ENCODE measurements around the gene RMI2.

Gene RMI2

DNA sequence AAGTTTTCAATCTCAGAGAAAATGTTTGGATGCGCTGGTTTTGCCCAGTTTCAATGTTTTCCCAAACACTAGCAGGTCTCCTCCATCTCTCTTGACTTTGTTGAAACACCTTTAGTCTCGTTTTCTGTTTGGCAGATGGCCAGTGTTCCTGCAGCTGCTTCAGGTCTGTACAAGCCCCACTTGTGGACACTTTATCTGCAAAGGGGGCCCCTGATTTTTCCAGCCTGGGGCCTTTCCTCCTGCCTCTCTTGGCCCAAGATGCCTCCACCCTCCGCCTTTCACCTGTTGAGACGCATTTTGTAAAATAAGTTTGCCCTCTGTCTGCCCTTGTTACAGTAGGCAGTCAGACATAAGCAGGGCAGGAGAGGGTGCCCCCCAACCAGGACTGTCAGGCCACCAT is 42.3 kb upstream of the RMI2 start:
- intact Hi-C loops (cut with DNase I; ENCODE audit: low total_unique reads) = no loop called here
- H3K27ac ChIP-seq = no peak overlapping the region
- peaks cover 0 to 2% of the 10 kb centered on the region in 2 donors for H3K27me3 ChIP-seq
- DNase-seq = no peak
- TF ChIP-seq CTCF (IDR thresholded peaks at IDR 0.05) = no peak
- H3K9me3 ChIP-seq = no peaks in the 10 kb centered on the region
- H3K4me1 ChIP-seq = peaks cover 0 to 2% (median under 1%) of the 10 kb centered on the region in 4 donors
- no peak overlapping the region for H3K4me3 ChIP-seq
- H3K36me3 ChIP-seq = no peaks in the 10 kb centered on the region

GRCh38 chr16:11303405-11304138 is 41.7 kb upstream of the RMI2 start:
- intact Hi-C loops (cut with DNase I; ENCODE audit: low total_unique reads) = no loop called here
- TF ChIP-seq CTCF (IDR thresholded peaks at IDR 0.05) = no peak
- H3K4me3 ChIP-seq = no peak overlapping the region
- no peak overlapping the region for H3K27ac ChIP-seq
- H3K27me3 ChIP-seq = peaks cover 0 to 2% of the 10 kb centered on the region in 2 donors
- H3K36me3 ChIP-seq = no peaks in the 10 kb centered on the region
- no peaks in the 10 kb centered on the region for H3K4me1 ChIP-seq
- H3K9me3 ChIP-seq = no peaks in the 10 kb centered on the region
- DNase-seq = no peak

DNA sequence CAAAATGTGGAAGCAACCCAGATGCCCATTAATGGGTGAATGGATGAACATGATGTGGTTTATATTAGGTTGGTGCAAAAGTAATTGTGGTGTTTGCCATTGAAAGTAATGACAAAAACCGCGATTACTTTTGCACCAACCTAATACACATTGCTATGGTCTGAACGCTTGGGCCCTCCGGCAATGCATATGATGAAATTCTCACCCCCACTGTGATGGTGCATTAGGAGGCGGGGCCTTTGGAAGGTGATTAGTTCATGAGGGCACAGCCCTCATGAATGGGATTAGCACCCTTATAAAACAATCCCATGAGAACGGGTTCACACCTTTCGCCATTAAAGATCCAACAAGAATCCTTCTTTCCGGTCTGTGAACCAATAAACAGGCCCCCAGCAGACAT is 38.9 kb upstream of the RMI2 start:
- H3K9me3 ChIP-seq = no peaks in the 10 kb centered on the region
- intact Hi-C loops (cut with DNase I; ENCODE audit: low total_unique reads) = no loop called here
- DNase-seq = no peak
- no peaks in the 10 kb centered on the region for H3K36me3 ChIP-seq
- no peak overlapping the region for H3K4me3 ChIP-seq
- no peak overlapping the region for H3K27ac ChIP-seq
- H3K4me1 ChIP-seq = no peaks in the 10 kb centered on the region
- no peak for TF ChIP-seq CTCF (IDR thresholded peaks at IDR 0.05)
- peaks cover 0 to 2% of the 10 kb centered on the region in 2 donors for H3K27me3 ChIP-seq

GRCh38 chr16:11306997-11307638 is 38.1 kb upstream of the RMI2 start:
- TF ChIP-seq CTCF (IDR thresholded peaks at IDR 0.05) = no peak
- Histone ChIP-seq H3K27ac (no peak overlapping the region), H3K4me3 (no peak overlapping the region), H3K9me3 (no peaks in the 10 kb centered on the region), H3K27me3 (peaks cover 0 to 2% of the 10 kb centered on the region in 2 donors), H3K4me1 (no peaks in the 10 kb centered on the region), H3K36me3 (no peaks in the 10 kb centered on the region)
- intact Hi-C loops (cut with DNase I; ENCODE audit: low total_unique reads) = no loop called here
- DNase-seq = no peak

DNA sequence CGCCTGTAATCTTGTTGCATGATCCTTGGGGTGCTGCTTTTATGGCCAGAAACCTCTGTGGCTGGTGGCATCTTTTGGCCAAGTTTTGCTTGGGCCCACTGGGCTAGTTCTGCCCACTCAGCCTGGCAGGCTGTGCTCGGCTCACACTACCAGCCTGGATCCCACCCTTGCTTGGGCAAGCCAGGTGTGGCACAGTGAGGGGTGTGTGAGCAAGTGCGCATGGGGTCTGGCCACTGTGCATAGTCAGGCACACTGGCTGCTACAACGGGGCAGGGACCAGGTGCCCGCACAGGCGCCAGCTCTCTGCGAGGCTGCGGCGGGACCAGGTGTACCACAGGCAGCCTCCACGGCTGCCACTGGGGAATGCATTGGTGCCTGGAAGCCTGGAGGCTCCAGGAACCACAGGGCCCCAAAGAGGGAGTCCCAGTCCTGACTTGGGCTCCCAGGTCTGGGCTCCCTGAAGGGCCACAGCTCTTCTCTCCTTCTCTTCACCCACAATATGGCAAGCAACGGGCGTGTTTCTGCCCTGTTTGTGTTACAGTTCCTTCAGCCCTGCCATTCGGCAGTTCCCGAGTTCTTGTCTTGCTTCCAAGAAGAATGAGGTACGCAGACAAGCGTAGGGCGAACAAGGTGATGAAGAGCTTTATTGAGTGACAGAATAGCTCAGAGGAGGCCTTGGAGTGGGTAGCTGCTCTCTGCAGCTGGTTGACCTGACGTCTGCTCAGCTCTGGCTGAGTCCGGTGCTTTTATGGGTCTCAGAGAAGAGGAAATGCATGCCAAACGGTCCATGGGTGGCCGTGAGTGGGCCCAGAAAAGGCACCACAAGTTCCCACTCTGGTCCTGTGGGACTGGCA is 37.4 kb upstream of the RMI2 start:
- no peak overlapping the region for H3K27ac ChIP-seq

More for the DNA sequence above, 37.4 kb upstream of the RMI2 start:
- intact Hi-C loops (cut with DNase I; ENCODE audit: low total_unique reads) = no loop called here
- TF ChIP-seq CTCF (IDR thresholded peaks at IDR 0.05) = no peak
- no peaks in the 10 kb centered on the region for H3K36me3 ChIP-seq
- peaks cover 0 to 5% (median 0%) of the 10 kb centered on the region in 4 donors for H3K4me1 ChIP-seq
- no peak for DNase-seq
- H3K27me3 ChIP-seq = peaks cover 0 to 2% of the 10 kb centered on the region in 2 donors
- H3K4me3 ChIP-seq = no peak overlapping the region
- no peaks in the 10 kb centered on the region for H3K9me3 ChIP-seq

All from tibial artery (tissue), 4 donors.